Loucy (cell line): Measurements from ENCODE around the gene LOC128125822.

Experiments
- H2AFZ ChIP-seq: fragments of 200-600 bp; sonication (generic); 2 replicates; pipeline ENCODE4 v1.6.0; 2016; ENCODE audit warnings: antibody characterized with exemption, mild to moderate bottlenecking, low read length, moderate library complexity
- H3F3A ChIP-seq: fragments of 200-600 bp; 2 replicates; pipeline ENCODE4 v1.6.0; 2016; ENCODE audit warnings: antibody characterized with exemption, low read depth, mild to moderate bottlenecking
- H3K27me3 ChIP-seq: fragments of 200-600 bp; sonication (generic); 2 replicates; pipeline ENCODE4 v1.6.1; 2014; ENCODE audit warnings: low read length, mild to moderate bottlenecking; ENCODE audit not compliant: insufficient read depth, poor library complexity, severe bottlenecking
- H3K36me3 ChIP-seq: fragments of 200-600 bp; sonication (generic); 2 replicates; pipeline ENCODE4 v1.6.1; 2016; ENCODE audit warnings: low read length; ENCODE audit not compliant: insufficient read depth
- H3K4me1 ChIP-seq: fragments of 200-600 bp; sonication (generic); 2 replicates; pipeline ENCODE4 v1.5.1; 2014; ENCODE audit warnings: low read length, mild to moderate bottlenecking; ENCODE audit not compliant: insufficient read depth, poor library complexity, severe bottlenecking
- H3K4me2 ChIP-seq: fragments of 200-600 bp; sonication (generic); 2 replicates; pipeline ENCODE4 v1.6.0; 2014; ENCODE audit warnings: antibody characterized with exemption, low read length, low read depth, mild to moderate bottlenecking; ENCODE audit not compliant: poor library complexity, severe bottlenecking
- H3K4me3 ChIP-seq: fragments of 200-600 bp; sonication (generic); 2 replicates; pipeline ENCODE4 v1.5.1; 2014; ENCODE audit warnings: low read length, mild to moderate bottlenecking, mixed read lengths; ENCODE audit not compliant: poor library complexity, severe bottlenecking
- H3K79me2 ChIP-seq: fragments of 200-600 bp; sonication (generic); 2 replicates; pipeline ENCODE4 v1.6.1; 2014; ENCODE audit warnings: low read length; ENCODE audit not compliant: insufficient read depth
- H3K9ac ChIP-seq: fragments of 200-600 bp; sonication (generic); 2 replicates; pipeline ENCODE4 v1.6.0; 2014; ENCODE audit warnings: mild to moderate bottlenecking, low read depth, low read length, moderate library complexity; ENCODE audit not compliant: poor library complexity, severe bottlenecking
- H3K9me2 ChIP-seq: fragments of 200-600 bp; sonication (generic); replicated peaks from 2 replicates; pipeline ENCODE4 v1.6.1; 2016; ENCODE audit warnings: low read depth, low read length, mixed read lengths
- H3K9me3 ChIP-seq: fragments of 200-600 bp; sonication (generic); 2 replicates; pipeline ENCODE4 v1.6.1; 2014; ENCODE audit warnings: mild to moderate bottlenecking, antibody characterized with exemption, low read length, low read depth; ENCODE audit not compliant: insufficient read depth
- H4K20me1 ChIP-seq: fragments of 200-600 bp; sonication (generic); 2 replicates; pipeline ENCODE4 v1.6.0; 2014; ENCODE audit warnings: antibody characterized with exemption, low read length, mild to moderate bottlenecking; ENCODE audit not compliant: insufficient read depth, poor library complexity, severe bottlenecking
- EZH2phosphoT487 ChIP-seq: fragments of 200-600 bp; IDR thresholded peaks from 2 replicates; pipeline ENCODE4 v1.6.1; 2018; ENCODE audit warnings: antibody characterized with exemption, mild to moderate bottlenecking, moderate library complexity, borderline replicate concordance
- TF ChIP-seq, protein P1 (sequence below): fragments of 200-600 bp; sonication (generic); conservative IDR thresholded peaks from 2 replicates; pipeline ENCODE4 v1.5.1; 2014; ENCODE audit warnings: mild to moderate bottlenecking, antibody characterized with exemption, low read length

LOC128125822 gene

DNA sequence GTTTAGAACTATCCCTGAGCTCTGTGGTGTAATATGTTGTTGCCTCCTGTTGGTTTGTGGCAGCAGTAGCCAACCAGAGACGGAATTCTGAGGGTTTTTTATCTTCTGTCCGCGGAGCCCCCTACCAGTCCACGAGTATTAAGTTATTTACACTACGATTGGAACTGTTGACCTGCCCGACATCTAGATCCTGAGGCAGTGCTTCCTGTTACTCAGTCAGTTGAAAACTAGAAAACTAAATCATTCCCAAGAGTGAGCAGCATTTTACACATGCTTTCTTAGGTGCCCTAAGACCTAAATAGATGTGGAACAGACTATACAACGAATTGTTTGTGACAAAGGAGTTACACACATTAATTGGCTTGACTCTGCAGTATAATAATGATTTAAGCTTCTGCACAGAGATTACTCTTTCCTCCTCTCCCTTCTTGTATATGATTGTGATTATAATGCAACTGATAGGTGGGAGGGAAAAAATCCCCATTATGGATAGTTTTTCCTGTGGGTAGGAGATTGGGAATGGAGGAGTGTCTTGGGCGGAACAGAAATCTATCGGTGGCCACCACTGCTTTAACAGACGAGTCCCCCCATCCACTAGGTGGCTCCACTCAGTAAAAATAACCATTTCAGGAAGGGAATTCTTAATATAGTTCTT, 1.7 kb downstream of the LOC128125822 start:
- Histone ChIP-seq H2AFZ (peak overlapping the region; percentile 47; the same call in 1 of the 2 replicates), H3K79me2 (peaks cover 57% of the 10 kb centered on the region), H3K4me2 (peak overlapping the region; percentile 84), H3K9me2 (no peaks in the 10 kb centered on the region), H3K9me3 (no peaks in the 10 kb centered on the region), H3K27me3 (peaks cover 19% of the 10 kb centered on the region), H3K4me3 (peak overlapping the region; percentile 86), H3F3A (no peaks in the 10 kb centered on the region), H3K4me1 (peaks cover 25% of the 10 kb centered on the region), H4K20me1 (peaks cover 50% of the 10 kb centered on the region), H3K9ac (peak overlapping the region; percentile 98), H3K36me3 (peaks cover 27% of the 10 kb centered on the region)
- TF ChIP-seq, protein P1, sequence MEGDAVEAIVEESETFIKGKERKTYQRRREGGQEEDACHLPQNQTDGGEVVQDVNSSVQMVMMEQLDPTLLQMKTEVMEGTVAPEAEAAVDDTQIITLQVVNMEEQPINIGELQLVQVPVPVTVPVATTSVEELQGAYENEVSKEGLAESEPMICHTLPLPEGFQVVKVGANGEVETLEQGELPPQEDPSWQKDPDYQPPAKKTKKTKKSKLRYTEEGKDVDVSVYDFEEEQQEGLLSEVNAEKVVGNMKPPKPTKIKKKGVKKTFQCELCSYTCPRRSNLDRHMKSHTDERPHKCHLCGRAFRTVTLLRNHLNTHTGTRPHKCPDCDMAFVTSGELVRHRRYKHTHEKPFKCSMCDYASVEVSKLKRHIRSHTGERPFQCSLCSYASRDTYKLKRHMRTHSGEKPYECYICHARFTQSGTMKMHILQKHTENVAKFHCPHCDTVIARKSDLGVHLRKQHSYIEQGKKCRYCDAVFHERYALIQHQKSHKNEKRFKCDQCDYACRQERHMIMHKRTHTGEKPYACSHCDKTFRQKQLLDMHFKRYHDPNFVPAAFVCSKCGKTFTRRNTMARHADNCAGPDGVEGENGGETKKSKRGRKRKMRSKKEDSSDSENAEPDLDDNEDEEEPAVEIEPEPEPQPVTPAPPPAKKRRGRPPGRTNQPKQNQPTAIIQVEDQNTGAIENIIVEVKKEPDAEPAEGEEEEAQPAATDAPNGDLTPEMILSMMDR, result peak; percentile 82
- TF ChIP-seq EZH2phosphoT487, result no peak

DNA sequence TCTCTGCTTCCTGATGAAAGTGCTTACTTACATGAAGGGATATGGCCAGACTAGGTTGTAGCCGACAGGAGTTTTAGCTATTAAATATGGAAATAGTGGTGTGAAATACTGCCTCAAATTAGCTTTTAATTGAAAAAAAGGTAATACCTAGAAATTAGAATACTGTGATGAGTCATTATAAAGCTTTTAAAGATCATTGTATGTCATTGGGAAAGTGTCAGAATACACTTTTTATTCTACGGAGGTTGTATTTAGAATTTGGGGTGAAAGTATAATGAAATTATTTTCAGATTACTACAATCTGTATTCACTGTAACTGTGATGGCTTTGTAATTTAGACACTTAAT, 2.2 kb downstream of the LOC128125822 start:
- peaks cover 55% of the 10 kb centered on the region for H4K20me1 ChIP-seq
- H3K9ac ChIP-seq, result peak overlapping the region; percentile 98
- no peak for TF ChIP-seq EZH2phosphoT487
- TF ChIP-seq, protein P1, result peak; percentile 24; the same call in 1 of the 2 replicates
- peak overlapping the region; percentile 84 for H3K4me2 ChIP-seq
- peaks cover 58% of the 10 kb centered on the region for H3K79me2 ChIP-seq
- H3F3A ChIP-seq, result no peaks in the 10 kb centered on the region
- peak overlapping the region; percentile 86 for H3K4me3 ChIP-seq
- no peaks in the 10 kb centered on the region for H3K9me3 ChIP-seq
- no peak overlapping the region for H2AFZ ChIP-seq
- H3K27me3 ChIP-seq, result peaks cover 18% of the 10 kb centered on the region
- no peaks in the 10 kb centered on the region for H3K9me2 ChIP-seq
- H3K36me3 ChIP-seq, result peaks cover 32% of the 10 kb centered on the region
- H3K4me1 ChIP-seq, result peaks cover 25% of the 10 kb centered on the region

DNA sequence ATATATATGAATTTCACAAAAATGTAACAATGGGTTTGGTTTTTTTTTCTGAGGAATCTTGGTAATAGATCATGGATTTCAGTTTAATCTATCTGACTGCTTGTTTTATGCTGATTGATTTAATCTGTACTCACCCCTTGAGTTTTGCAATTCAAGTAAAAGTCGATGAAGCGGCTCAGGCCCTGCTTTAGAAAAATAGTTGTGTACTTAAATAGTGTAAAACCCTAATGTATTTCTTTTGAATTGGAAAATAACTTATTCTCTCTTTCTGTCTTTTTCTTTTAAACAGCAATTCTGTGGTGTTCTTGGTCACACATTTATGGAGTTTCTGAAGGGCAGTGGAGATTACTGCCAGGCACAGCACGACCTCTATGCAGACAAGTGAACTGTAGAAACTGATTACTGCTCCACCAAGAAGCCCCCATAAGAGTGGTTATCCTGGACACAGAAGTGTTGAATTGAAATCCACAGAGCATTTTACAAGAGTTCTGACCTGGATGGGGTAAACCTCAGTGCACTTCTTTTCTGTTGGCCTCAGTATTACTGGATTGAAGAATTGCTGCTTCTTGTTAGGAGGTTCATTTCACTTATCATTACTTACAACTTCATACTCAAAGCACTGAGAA, 4.0 kb downstream of the LOC128125822 start:
- H3K4me3 ChIP-seq, result peak overlapping the region; percentile 61
- H3F3A ChIP-seq, result no peaks in the 10 kb centered on the region

More for the DNA sequence above, 4.0 kb downstream of the LOC128125822 start:
- H3K27me3 ChIP-seq, result peaks cover 9% of the 10 kb centered on the region
- peaks cover 22% of the 10 kb centered on the region for H3K4me1 ChIP-seq
- H3K79me2 ChIP-seq, result peaks cover 67% of the 10 kb centered on the region
- no peak overlapping the region for H2AFZ ChIP-seq
- no peaks in the 10 kb centered on the region for H3K9me2 ChIP-seq
- TF ChIP-seq, protein P1, result no peak
- TF ChIP-seq EZH2phosphoT487, result no peak
- H3K4me2 ChIP-seq, result peak overlapping the region; percentile 66
- peaks cover 49% of the 10 kb centered on the region for H3K36me3 ChIP-seq
- H4K20me1 ChIP-seq, result peaks cover 65% of the 10 kb centered on the region
- H3K9me3 ChIP-seq, result no peaks in the 10 kb centered on the region
- H3K9ac ChIP-seq, result no peak overlapping the region
